HPDE6-E6E7 (cell line): ENCODE data around the gene STT3B.

Experiments
- DNase-seq: peaks from one replicate; pipeline ENCODE4 v3.0.0; 2011; ENCODE audit warnings: missing footprints; ENCODE audit errors: extremely low spot score

STT3B gene

DNA sequence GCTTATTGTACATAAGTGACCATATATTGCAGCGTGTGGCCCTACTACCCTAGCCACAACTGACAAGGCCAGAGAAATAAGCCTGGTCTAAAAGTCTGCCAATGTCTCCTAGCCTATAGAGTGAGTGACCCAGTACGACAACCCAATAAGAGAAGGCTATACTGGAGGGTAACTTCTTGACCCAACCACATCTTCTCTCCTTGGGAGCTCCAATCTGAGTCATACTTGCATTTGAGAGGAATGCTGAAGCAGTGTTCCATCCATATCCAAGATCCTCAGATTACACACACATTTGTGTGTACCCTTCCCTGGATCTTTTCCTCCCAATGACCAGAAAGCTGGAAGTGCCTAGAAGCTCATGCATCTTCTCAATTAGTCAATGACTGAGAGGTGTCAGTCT is 11.3 kb upstream of the STT3B start:
- DNase-seq, result no peak

GRCh38 chr3:31522152-31522551 is 10.6 kb upstream of the STT3B start:
- no peak for DNase-seq

DNA sequence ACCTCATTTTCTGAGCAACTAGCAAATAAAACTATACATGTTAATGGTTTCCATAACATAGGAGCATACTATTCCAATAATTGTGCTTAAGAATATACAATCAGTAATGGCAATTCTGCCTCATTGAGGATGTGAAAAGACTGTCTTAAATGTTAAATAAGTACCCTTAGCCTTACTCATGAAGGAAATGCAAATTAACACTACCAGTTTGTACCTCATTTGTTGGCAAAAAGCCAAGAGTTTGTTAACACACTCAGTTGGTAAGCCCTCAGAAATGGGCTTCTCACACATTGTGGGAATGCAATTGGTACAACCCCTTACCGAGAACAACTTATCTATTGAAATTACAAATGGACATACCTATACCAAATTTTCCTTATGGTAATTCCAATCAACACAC is 9.2 kb upstream of the STT3B start:
- no peak for DNase-seq

DNA sequence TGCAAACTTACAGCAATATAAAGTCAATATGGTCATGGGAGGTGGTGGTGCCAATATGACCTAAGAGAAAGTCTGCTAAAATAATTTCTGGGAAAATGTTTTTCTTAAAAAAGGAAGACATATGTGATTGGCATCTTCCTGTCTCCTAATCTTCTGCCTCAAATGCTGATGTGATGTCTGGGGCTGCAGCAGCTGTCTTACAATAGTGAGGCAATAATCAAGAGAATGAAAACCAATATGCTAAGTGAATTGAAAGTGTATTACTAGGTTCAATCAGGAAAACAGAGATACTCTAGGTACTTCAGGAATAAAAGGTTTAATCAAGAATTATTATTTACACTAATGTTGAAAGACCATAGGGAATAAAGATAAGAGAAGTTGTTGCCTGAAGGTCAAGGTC is 7.2 kb upstream of the STT3B start:
- DNase-seq, result no peak

- no peak for DNase-seq
These were observed 3.3 kb upstream of the STT3B start for GRCh38 chr3:31529421-31529820.

- no peak for DNase-seq
These were observed 2.4 kb upstream of the STT3B start for GRCh38 chr3:31530039-31530959.

GRCh38 chr3:31530960-31531335 is 1.8 kb upstream of the STT3B start:
- no peak for DNase-seq

- DNase-seq, result no peak
These were observed 1.2 kb upstream of the STT3B start for GRCh38 chr3:31531452-31531991.

DNA sequence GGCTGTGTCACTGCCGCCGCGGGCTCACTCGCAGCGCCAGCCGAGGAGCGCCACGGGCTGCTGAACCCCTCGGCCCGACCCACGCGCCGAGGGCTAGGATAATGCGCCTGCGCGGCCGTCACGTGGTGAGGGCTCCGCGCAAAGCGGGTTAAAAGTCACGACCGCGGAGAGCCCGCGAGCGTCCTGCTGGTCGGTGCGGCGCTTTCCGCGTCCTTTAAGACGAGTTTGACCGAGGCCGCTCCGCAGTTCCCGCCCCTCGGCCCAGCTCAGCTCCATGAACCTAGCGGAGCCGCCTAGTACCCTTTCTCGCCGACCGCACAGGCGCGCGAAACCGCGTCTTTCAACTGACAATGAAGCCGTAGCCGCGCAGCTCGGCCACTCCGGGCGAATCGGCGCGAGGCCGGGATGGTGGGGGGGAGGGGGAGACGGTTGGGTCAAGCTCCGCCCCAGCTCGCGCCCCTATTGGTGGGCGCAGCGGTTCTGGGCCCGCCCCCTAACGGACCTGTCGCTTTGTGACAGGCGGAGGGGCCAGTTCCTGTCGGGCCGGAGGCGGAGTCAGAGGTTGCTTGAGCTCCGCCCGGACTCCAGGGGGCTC is 636 bp upstream of the STT3B start:
- peak; percentile 60 for DNase-seq

- no peak for DNase-seq
These were observed 692 bp downstream of the STT3B start for GRCh38 chr3:31533169-31534064.

GRCh38 chr3:31534065-31534425 is 1.3 kb downstream of the STT3B start:
- no peak for DNase-seq

DNA sequence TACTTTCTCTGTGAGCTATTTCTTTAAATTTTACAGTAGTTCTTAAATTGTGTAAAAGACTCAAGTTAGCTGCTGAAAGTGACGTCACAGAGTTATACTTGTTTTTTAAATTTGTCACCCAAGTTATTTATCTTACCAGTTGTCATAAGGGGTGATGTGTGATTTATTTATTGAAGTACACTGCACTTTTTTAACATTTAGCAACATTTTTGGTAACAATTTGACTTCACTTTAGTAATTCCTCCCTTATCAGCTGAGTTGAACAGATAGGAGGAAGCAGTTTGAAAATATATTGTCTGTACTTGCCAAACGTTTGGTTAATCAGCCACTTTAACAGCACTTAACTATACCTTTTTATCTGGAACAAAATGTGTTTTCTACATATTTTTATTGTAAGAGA is 3.8 kb downstream of the STT3B start:
- DNase-seq, result no peak

- DNase-seq, result no peak
These were observed 6.1 kb downstream of the STT3B start for GRCh38 chr3:31538801-31539200.

- no peak for DNase-seq
These were observed 6.5 kb downstream of the STT3B start for GRCh38 chr3:31539275-31539674.

GRCh38 chr3:31541089-31541488 is 8.4 kb downstream of the STT3B start:
- DNase-seq, result no peak

DNA sequence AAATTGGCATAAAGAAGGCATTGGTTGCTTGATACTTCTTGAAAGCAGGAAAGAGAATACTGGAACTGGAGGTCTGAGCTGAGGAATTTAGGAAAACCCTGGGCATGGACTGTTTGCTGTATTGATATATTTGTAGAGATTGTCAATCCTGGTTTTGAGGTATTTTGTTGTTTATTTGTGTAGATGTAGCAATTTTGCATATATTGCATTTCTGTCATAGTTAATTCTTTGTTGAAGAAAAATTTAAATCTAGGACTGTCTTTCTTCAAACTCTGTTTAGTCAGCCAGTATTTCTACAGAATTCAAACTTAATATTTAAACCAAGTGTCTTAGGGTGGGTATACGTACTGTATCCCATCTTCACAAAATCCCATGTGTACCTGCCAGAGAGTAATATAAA is 9.5 kb downstream of the STT3B start:
- DNase-seq, result no peak

DNA sequence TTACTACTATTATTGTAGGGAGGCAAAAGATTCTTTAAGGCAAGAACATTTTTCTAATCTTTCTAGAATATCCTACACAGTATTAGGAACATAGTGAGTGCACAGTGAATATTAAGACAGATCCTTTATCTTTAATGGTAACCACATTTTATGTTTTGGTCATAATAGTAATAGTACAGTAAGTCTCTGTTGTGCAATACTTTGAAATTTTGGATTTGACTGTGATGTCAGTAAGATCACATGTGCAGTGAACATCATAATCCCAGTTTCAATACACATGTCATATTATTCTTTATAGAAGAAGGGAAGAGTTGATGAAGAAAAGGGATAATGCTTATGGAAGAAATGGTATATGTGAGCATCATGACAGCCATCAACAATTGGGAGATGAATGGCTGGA is 10.7 kb downstream of the STT3B start:
- DNase-seq, result no peak

GRCh38 chr3:31544634-31545033 is 11.9 kb downstream of the STT3B start:
- no peak for DNase-seq

DNA sequence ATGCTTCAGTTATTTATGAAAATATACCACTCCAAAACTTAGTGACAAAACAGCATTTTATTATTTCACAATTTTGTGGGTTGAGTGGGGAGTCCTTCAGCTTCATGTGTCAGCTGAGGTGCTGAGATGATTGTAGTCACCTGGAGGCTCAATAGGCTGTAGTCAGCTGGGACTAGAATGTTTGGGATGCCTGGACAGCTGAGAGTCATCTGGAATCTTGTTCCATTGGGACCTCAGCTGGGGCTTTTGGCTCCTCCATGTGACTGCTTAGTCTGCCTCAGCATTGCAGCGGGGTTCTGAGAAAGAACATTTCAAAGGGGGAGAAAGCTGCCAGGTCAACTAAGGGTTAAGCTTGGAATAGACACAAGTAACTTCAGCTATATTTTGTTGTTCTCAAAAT is 13.4 kb downstream of the STT3B start:
- DNase-seq, result no peak

GRCh38 chr3:31546725-31547124 is 14.0 kb downstream of the STT3B start:
- DNase-seq, result no peak

- no peak for DNase-seq
These were observed 17.9 kb downstream of the STT3B start for GRCh38 chr3:31550452-31551251.
